H1 (cell line): Measurements from ENCODE around the gene POLR3A.

ENCODE experiments used
- ATF2 ChIP-seq: IDR thresholded peaks from 2 replicates; pipeline ENCODE4 v1.6.1; 2012; ENCODE audit warnings: low read length, inconsistent platforms
- MAX ChIP-seq: IDR thresholded peaks from 2 replicates; pipeline ENCODE4 v1.6.1; 2012; ENCODE audit warnings: inconsistent platforms
- POLR2A ChIP-seq, 2 experiments: IDR thresholded peaks; 1 replicate in 1 of 2; 2 replicates in 1 of 2; pipeline ENCODE4 v1.6.1; 2011; ENCODE audit warnings: low read depth in 2 of 2, low read length in 2 of 2, mild to moderate bottlenecking in 2 of 2; ENCODE audit errors: control extremely low read depth in 1 of 2

GRCh38 chr10:78002541-78003288, 26.6 kb downstream of the POLR3A start:
- TF ChIP-seq POLR2A (IDR thresholded peaks at IDR 0.05; ENCODE audit: control extremely low read depth in 1 of 2, low read depth in 2 of 2, low read length in 2 of 2) (no peak), ATF2 (no peak), MAX (no peak)
